Neural progenitor cell (in vitro differentiated cells): ENCODE results near the gene IWS1.

Experiments used
- EZH2 ChIP-seq: fragments of 200-600 bp; sonication (generic); IDR thresholded peaks from 2 replicates; pipeline ENCODE4 v1.6.1; 2017; ENCODE audit warnings: antibody characterized with exemption, mild to moderate bottlenecking, moderate library complexity
- EZH2phosphoT487 ChIP-seq: fragments of 200-600 bp; sonication (generic); IDR thresholded peaks from 2 replicates; pipeline ENCODE4 v1.6.1; 2017; ENCODE audit warnings: antibody characterized with exemption
- TF ChIP-seq, protein P1 (sequence below): fragments of 200-600 bp; sonication (generic); IDR thresholded peaks from 2 replicates; pipeline ENCODE4 v1.5.1; 2017; ENCODE audit warnings: antibody characterized with exemption, mild to moderate bottlenecking

DNA sequence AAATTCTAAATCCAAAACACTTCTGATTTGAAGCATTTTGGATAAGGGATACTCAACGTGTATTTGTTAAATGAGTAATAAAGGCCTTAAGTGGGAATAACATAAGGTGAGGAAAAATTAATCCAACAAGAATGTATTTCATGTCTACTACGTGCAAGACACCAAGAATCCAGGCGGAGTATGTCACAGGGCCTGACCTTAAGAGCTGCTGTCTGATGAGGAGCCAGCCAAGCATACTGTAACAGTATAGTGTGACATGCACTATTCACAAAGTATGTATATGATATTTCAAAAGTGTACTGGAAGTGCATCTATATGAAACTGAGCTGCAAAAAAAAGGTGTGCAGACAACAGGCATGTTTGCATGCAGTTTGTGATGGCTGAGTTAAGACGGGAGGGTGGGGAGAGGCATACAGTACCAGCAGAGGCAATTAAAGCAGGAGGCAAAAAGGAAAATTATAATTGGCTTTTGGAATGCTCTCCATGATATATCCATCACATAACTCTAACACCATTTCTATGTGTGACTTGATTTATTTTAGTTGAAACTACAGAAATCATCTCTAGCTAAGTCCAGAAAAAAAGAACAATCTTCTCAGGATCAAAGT lies 18.2 kb downstream of the IWS1 start:
- TF ChIP-seq, protein P1, sequence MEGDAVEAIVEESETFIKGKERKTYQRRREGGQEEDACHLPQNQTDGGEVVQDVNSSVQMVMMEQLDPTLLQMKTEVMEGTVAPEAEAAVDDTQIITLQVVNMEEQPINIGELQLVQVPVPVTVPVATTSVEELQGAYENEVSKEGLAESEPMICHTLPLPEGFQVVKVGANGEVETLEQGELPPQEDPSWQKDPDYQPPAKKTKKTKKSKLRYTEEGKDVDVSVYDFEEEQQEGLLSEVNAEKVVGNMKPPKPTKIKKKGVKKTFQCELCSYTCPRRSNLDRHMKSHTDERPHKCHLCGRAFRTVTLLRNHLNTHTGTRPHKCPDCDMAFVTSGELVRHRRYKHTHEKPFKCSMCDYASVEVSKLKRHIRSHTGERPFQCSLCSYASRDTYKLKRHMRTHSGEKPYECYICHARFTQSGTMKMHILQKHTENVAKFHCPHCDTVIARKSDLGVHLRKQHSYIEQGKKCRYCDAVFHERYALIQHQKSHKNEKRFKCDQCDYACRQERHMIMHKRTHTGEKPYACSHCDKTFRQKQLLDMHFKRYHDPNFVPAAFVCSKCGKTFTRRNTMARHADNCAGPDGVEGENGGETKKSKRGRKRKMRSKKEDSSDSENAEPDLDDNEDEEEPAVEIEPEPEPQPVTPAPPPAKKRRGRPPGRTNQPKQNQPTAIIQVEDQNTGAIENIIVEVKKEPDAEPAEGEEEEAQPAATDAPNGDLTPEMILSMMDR, result no peak
- TF ChIP-seq EZH2 (no peak), EZH2phosphoT487 (no peak)
